GM12878 (cell line): Measurements from ENCODE around the gene SYMPK. TPM values are rescaled to one million over a fixed set of nuclear protein-coding genes. Genes with fewer than 3 reads are reported as not detected.

Experiments used
- FOS ChIP-seq: IDR thresholded peaks from 3 replicates; pipeline ENCODE4 v1.6.1; 2011; ENCODE audit warnings: borderline replicate concordance; ENCODE audit not compliant: insufficient read length; ENCODE audit errors: extremely low read depth
- FOXK2 ChIP-seq: fragments of 450-650 bp; IDR thresholded peaks from 2 replicates; pipeline ENCODE4 v1.6.1; 2017; ENCODE audit warnings: mild to moderate bottlenecking, moderate library complexity
- GABPA ChIP-seq: IDR thresholded peaks from 2 replicates; pipeline ENCODE4 v1.6.1; 2014; ENCODE audit warnings: antibody characterized with exemption, low read depth, mild to moderate bottlenecking, inconsistent platforms
- KAT2A ChIP-seq: conservative IDR thresholded peaks from 2 replicates; pipeline ENCODE4 v1.6.1; 2011; ENCODE audit warnings: low read depth, low read length; ENCODE audit not compliant: control insufficient read depth
- MXI1 ChIP-seq: fragments of 150-350 bp; IDR thresholded peaks from 2 replicates; pipeline ENCODE4 v1.6.1; 2011; ENCODE audit warnings: low read depth, mild to moderate bottlenecking, inconsistent platforms, low read length, improper control_type of control experiment
- MYB ChIP-seq: fragments of 150-350 bp; IDR thresholded peaks from 2 replicates; pipeline ENCODE4 v1.6.1; 2014; ENCODE audit warnings: mild to moderate bottlenecking, low read depth, low read length, borderline replicate concordance
- NFYB ChIP-seq: IDR thresholded peaks from 2 replicates; pipeline ENCODE4 v1.6.1; 2011; ENCODE audit warnings: low read depth, mild to moderate bottlenecking, low read length, improper control_type of control experiment, moderate library complexity; ENCODE audit not compliant: insufficient read depth
- NR2C2 ChIP-seq: IDR thresholded peaks from 2 replicates; pipeline ENCODE4 v1.6.1; 2011; ENCODE audit warnings: borderline replicate concordance, low read depth; ENCODE audit not compliant: control insufficient read depth, insufficient read length
- POLR2AphosphoS2 ChIP-seq: IDR thresholded peaks from 2 replicates; pipeline ENCODE4 v1.6.1; 2011; ENCODE audit warnings: low read depth, mild to moderate bottlenecking, low read length, improper control_type of control experiment, moderate library complexity
- POU2F2 ChIP-seq: IDR thresholded peaks from 3 replicates; pipeline ENCODE4 v1.6.1; 2011; ENCODE audit warnings: low read depth, mild to moderate bottlenecking, low read length, borderline replicate concordance
- RCOR1 ChIP-seq: conservative IDR thresholded peaks from 2 replicates; pipeline ENCODE4 v1.6.1; 2012; ENCODE audit warnings: low read depth, low read length, improper control_type of control experiment
- SMAD5 ChIP-seq: IDR thresholded peaks from 2 replicates; pipeline ENCODE4 v1.6.1; 2016; ENCODE audit warnings: antibody characterized with exemption, low read depth
- SREBF1 ChIP-seq: IDR thresholded peaks from 2 replicates; pipeline ENCODE4 v1.6.1; 2012; ENCODE audit warnings: mild to moderate bottlenecking, low read length
- SRF ChIP-seq, 2 experiments: IDR thresholded peaks; 2 replicates each; pipeline ENCODE4 v1.6.1; 2011; ENCODE audit warnings: low read depth in 2 of 2, low read length in 2 of 2, mild to moderate bottlenecking in 1 of 2, moderate library complexity in 1 of 2
- TAF1 ChIP-seq: IDR thresholded peaks from 2 replicates; pipeline ENCODE4 v1.6.1; 2011; ENCODE audit warnings: mild to moderate bottlenecking, low read depth, low read length, borderline replicate concordance
- YY1 ChIP-seq: IDR thresholded peaks from 2 replicates; pipeline ENCODE4 v1.6.1; 2011; ENCODE audit warnings: low read depth, mild to moderate bottlenecking, low read length
- ZNF274 ChIP-seq: IDR thresholded peaks from one replicate; pipeline ENCODE4 v1.8.0; 2011; ENCODE audit not compliant: insufficient read length, insufficient read depth
- ZNF622 ChIP-seq: fragments of 450-650 bp; IDR thresholded peaks from 2 replicates; pipeline ENCODE4 v1.6.1; 2017; ENCODE audit warnings: mild to moderate bottlenecking, inconsistent platforms
- polyA plus RNA-seq, 11 experiments: library from polyadenylated mRNA; depleted of rRNA in 4 of 11; unstranded in 6 of 11; stranded (reverse) in 5 of 11; fragments of >200 nt; fragmentation: Nextera tagmentation in 4 of 11; fragmentation: Illumina TruSeq in 1 of 11; extraction: Ambion mirVana in 4 of 11; extraction: Trizol in 1 of 11; gene quantifications; 1 replicate in 1 of 11; 2 replicates in 10 of 11; pipeline versions ENCODE4 v1.2.1 to v1.2.3, GENCODE V29; 2011 to 2016; ENCODE audit warnings: inconsistent platforms in 2 of 11, missing spikeins in 2 of 11, low read depth in 1 of 11
- total RNA-seq, 4 experiments: library from RNA; depleted of rRNA in 3 of 4; stranded (reverse); fragments of >200 nt in 3 of 4; fragmentation: Illumina TruSeq in 1 of 4; extraction: Trizol in 1 of 4; gene quantifications; 2 replicates each; pipeline versions ENCODE4 v1.2.1 to v1.2.3, GENCODE V29; 2013 to 2021
- TF ChIP-seq, protein P1 (sequence below): IDR thresholded peaks from 2 replicates; pipeline ENCODE4 v1.6.1; 2011; ENCODE audit warnings: mild to moderate bottlenecking, low read depth, low read length, moderate library complexity; ENCODE audit not compliant: insufficient replicate concordance
- TF ChIP-seq, protein P2 (sequence below): fragments of 450-650 bp; IDR thresholded peaks from 2 replicates; pipeline ENCODE4 v1.6.1; 2017; ENCODE audit warnings: low read depth, mild to moderate bottlenecking, moderate library complexity
- TF ChIP-seq, protein P3 (sequence below), 3 experiments: IDR thresholded peaks in 2 of 3; conservative IDR thresholded peaks in 1 of 3; 2 replicates each; pipeline ENCODE4 v1.5.1; 2011; ENCODE audit warnings: low read depth in 3 of 3, low read length in 3 of 3, mild to moderate bottlenecking in 3 of 3, control low read depth in 2 of 3, moderate library complexity in 2 of 3, inconsistent platforms in 1 of 3, mixed read lengths in 1 of 3; ENCODE audit not compliant: control insufficient read depth in 2 of 3, insufficient read depth in 1 of 3; ENCODE audit errors: extremely low read depth in 1 of 3
- TF ChIP-seq, protein P4 (sequence below): fragments of 450-650 bp; IDR thresholded peaks from 2 replicates; pipeline ENCODE4 v1.6.1; 2018; ENCODE audit warnings: borderline replicate concordance, mild to moderate bottlenecking; ENCODE audit not compliant: partially characterized antibody

The SYMPK gene
- total and polyA plus RNA-seq, 10 of the 15 experiments (the other 5 are each of a cell fraction or from before 2014, with no cell fraction given) = 0.49 to 109 (median 42.5) TPM

DNA sequence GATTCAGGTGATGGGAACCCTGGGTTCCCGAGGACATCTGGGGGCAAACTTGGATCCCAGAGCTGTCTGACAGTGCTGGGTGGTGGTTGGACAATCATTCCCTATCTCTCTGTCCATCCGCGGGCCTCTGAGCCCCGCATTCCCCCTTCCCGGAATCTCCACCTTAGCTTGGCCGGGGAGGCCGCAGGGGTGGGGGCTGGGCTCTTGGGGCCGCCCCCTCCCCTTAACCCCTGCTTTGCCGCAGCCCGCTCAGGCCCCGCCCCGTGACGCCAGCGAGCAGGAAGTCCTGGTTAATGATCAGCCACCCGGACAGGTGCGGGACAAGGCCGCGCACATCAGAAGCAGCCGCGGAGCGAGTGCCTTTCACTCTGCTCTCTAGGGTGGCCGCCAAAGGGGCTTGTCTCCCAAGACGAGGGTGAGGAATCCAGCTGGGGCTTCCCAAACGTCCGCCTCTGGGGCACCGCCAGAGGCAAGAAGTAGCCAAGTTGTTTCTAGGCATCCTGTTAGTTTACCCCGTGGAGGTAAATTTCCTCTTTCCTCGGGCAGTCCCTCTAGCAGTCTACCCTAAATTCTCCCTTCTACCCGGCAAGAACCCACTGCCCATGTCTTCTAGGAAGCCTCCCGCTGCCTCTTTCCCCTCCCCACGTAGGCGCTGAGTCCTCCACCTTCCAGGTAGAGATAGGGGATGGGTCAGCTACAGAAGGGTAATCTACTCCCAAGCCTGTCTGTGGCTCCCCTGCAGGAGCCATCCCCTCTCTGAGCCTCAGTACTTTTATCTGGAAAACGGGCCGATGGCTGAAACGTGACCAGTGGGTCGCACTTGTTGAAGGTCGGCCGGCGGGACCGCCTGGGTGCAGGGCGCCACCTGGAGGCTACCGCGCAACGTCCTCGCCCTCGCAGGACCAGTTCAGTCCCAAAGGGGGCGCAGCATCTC is 20.0 kb upstream of the SYMPK start (continued):
- TF ChIP-seq KAT2A (no peak), SREBF1 (0 out of 2 replicates have a peak, but pooled peaks have one; percentile 14), TAF1 (peak; percentile 58; the same call in 1 of the 2 replicates), ZNF622 (no peak), ZNF274 (no peak), GABPA (no peak), POLR2AphosphoS2 (peak; percentile 65; the same call in 1 of the 2 replicates), NFYB (no peak), FOS (no peak), MYB (peak; percentile 69; the same call in 1 of the 2 replicates), FOXK2 (no peak), MXI1 (peak; percentile 31), POU2F2 (peak; percentile 75; the same call in 1 of the 3 replicates), SMAD5 (no peak; the same call in 1 of the 2 replicates), RCOR1 (no peak; the same call in 1 of the 2 replicates), NR2C2 (no peak), YY1 (peak; percentile 89), SRF (IDR thresholded peaks at IDR 0.05; ENCODE audit: low read depth in 2 of 2, low read length in 2 of 2) (no peak)
- TF ChIP-seq, protein P1, sequence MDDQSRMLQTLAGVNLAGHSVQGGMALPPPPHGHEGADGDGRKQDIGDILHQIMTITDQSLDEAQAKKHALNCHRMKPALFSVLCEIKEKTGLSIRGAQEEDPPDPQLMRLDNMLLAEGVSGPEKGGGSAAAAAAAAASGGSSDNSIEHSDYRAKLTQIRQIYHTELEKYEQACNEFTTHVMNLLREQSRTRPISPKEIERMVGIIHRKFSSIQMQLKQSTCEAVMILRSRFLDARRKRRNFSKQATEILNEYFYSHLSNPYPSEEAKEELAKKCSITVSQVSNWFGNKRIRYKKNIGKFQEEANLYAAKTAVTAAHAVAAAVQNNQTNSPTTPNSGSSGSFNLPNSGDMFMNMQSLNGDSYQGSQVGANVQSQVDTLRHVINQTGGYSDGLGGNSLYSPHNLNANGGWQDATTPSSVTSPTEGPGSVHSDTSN = peak; percentile 50
- TF ChIP-seq, protein P2, sequence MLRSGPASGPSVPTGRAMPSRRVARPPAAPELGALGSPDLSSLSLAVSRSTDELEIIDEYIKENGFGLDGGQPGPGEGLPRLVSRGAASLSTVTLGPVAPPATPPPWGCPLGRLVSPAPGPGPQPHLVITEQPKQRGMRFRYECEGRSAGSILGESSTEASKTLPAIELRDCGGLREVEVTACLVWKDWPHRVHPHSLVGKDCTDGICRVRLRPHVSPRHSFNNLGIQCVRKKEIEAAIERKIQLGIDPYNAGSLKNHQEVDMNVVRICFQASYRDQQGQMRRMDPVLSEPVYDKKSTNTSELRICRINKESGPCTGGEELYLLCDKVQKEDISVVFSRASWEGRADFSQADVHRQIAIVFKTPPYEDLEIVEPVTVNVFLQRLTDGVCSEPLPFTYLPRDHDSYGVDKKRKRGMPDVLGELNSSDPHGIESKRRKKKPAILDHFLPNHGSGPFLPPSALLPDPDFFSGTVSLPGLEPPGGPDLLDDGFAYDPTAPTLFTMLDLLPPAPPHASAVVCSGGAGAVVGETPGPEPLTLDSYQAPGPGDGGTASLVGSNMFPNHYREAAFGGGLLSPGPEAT = peak; percentile 63; the same call in 1 of the 2 replicates
- TF ChIP-seq, protein P3, sequence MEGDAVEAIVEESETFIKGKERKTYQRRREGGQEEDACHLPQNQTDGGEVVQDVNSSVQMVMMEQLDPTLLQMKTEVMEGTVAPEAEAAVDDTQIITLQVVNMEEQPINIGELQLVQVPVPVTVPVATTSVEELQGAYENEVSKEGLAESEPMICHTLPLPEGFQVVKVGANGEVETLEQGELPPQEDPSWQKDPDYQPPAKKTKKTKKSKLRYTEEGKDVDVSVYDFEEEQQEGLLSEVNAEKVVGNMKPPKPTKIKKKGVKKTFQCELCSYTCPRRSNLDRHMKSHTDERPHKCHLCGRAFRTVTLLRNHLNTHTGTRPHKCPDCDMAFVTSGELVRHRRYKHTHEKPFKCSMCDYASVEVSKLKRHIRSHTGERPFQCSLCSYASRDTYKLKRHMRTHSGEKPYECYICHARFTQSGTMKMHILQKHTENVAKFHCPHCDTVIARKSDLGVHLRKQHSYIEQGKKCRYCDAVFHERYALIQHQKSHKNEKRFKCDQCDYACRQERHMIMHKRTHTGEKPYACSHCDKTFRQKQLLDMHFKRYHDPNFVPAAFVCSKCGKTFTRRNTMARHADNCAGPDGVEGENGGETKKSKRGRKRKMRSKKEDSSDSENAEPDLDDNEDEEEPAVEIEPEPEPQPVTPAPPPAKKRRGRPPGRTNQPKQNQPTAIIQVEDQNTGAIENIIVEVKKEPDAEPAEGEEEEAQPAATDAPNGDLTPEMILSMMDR (IDR thresholded peaks at IDR 0.05 in 2 of 3, conservative IDR thresholded peaks at IDR 0.05 in 1 of 3; ENCODE audit: control insufficient read depth in 2 of 3, extremely low read depth in 1 of 3, insufficient read depth in 1 of 3, low read depth in 3 of 3, low read length in 3 of 3) = peak; percentile 100; a peak in 5 of 6 replicates
- TF ChIP-seq, protein P4, sequence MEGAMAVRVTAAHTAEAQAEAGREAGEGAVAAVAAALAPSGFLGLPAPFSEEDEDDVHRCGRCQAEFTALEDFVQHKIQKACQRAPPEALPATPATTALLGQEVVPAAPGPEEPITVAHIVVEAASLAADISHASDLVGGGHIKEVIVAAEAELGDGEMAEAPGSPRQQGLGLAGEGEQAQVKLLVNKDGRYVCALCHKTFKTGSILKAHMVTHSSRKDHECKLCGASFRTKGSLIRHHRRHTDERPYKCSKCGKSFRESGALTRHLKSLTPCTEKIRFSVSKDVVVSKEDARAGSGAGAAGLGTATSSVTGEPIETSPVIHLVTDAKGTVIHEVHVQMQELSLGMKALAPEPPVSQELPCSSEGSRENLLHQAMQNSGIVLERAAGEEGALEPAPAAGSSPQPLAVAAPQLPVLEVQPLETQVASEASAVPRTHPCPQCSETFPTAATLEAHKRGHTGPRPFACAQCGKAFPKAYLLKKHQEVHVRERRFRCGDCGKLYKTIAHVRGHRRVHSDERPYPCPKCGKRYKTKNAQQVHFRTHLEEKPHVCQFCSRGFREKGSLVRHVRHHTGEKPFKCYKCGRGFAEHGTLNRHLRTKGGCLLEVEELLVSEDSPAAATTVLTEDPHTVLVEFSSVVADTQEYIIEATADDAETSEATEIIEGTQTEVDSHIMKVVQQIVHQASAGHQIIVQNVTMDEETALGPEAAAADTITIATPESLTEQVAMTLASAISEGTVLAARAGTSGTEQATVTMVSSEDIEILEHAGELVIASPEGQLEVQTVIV = peak; percentile 47
